DND-41 (cell line): ENCODE data around the gene EREG.

Experiments
- ATAC-seq: fragments of 200-7000 bp; cut with Tn5 transposase; 3 replicates; pipeline ENCODE4 v1.9.1; 2021; ENCODE audit warnings: low read depth; ENCODE audit not compliant: insufficient read depth
- DNase-seq: peaks from one replicate; pipeline ENCODE4 v3.0.0-alpha.2; 2020
- H2AFZ ChIP-seq: 2 replicates; pipeline ENCODE4 v1.6.0; 2012; ENCODE audit warnings: low read depth, low read length
- H3K27ac ChIP-seq: 2 replicates; pipeline ENCODE4 v1.5.1; 2012; ENCODE audit warnings: low read length, inconsistent platforms
- H3K27me3 ChIP-seq: fragments of 200-600 bp; sonication (generic); 2 replicates; pipeline ENCODE4 v1.6.0; 2012; ENCODE audit warnings: low read length, mild to moderate bottlenecking, inconsistent platforms; ENCODE audit not compliant: insufficient read depth, poor library complexity
- H3K36me3 ChIP-seq: 2 replicates; pipeline ENCODE4 v1.5.1; 2012; ENCODE audit warnings: low read length, inconsistent platforms; ENCODE audit not compliant: insufficient read depth
- H3K4me1 ChIP-seq: 2 replicates; pipeline ENCODE4 v1.5.1; 2012; ENCODE audit warnings: mild to moderate bottlenecking, low read length; ENCODE audit not compliant: insufficient read depth
- H3K4me2 ChIP-seq: 2 replicates; pipeline ENCODE4 v1.6.0; 2012; ENCODE audit warnings: mild to moderate bottlenecking, moderate library complexity, low read length, inconsistent platforms; ENCODE audit not compliant: insufficient read depth
- H3K4me3 ChIP-seq, 2 experiments: fragments of 200-600 bp in 1 of 2; shearing (Covaris generic) in 1 of 2; 2 replicates each; pipeline ENCODE4 v1.5.1; 2012 to 2016; ENCODE audit warnings: inconsistent platforms in 2 of 2, low read length in 2 of 2, mild to moderate bottlenecking in 2 of 2, low read depth in 1 of 2, moderate library complexity in 1 of 2
- H3K79me2 ChIP-seq: 2 replicates; pipeline ENCODE4 v1.6.0; 2012; ENCODE audit warnings: low read length, inconsistent platforms; ENCODE audit not compliant: insufficient read depth
- H3K9ac ChIP-seq: 2 replicates; pipeline ENCODE4 v1.6.0; 2012; ENCODE audit warnings: low read depth, mild to moderate bottlenecking, inconsistent platforms, low read length, moderate library complexity
- H3K9me3 ChIP-seq: 2 replicates; pipeline ENCODE4 v1.5.1; 2012; ENCODE audit warnings: low read length, moderate library complexity, mild to moderate bottlenecking, inconsistent platforms; ENCODE audit not compliant: insufficient read depth, severe bottlenecking
- H4K20me1 ChIP-seq: 2 replicates; pipeline ENCODE4 v1.6.0; 2012; ENCODE audit warnings: low read length; ENCODE audit not compliant: insufficient read depth
- EZH2 ChIP-seq: IDR thresholded peaks from 3 replicates; pipeline ENCODE4 v1.6.1; 2012; ENCODE audit warnings: borderline replicate concordance, low read depth, mild to moderate bottlenecking, moderate library complexity, low read length, inconsistent platforms; ENCODE audit not compliant: severe bottlenecking
- TF ChIP-seq, protein P1 (sequence below): IDR thresholded peaks from 2 replicates; pipeline ENCODE4 v1.5.1; 2012; ENCODE audit warnings: borderline replicate concordance, low read length, moderate library complexity, mild to moderate bottlenecking; ENCODE audit not compliant: poor library complexity, severe bottlenecking; ENCODE audit errors: extremely low read depth

The EREG gene

DNA sequence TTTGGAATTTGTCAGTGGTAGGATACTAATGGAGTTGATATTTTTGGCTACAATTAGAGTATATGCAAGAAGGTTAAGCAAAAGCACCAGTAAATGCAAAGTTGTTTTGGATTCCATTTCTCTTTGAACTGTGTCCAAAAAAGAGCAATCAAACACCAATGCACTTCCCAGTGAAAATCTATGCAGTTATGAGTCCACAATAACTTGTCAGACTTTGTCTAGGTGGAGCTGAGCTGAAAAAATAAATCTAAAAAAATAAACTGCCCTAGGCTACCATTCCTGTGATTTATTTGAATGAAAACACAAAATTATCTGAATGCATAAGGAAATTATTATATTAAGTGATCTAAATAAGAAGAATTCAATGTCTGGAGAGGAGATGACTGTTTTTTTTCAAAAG, 42.9 kb downstream of the EREG start:
- H3K36me3 ChIP-seq: no peaks in the 10 kb centered on the region
- H3K4me1 ChIP-seq: no peaks in the 10 kb centered on the region
- no peaks in the 10 kb centered on the region for H3K9me3 ChIP-seq
- H3K79me2 ChIP-seq: no peaks in the 10 kb centered on the region
- H2AFZ ChIP-seq: no peak overlapping the region
- no peak overlapping the region for H3K4me3 ChIP-seq
- no peak for TF ChIP-seq EZH2
- TF ChIP-seq, protein P1, sequence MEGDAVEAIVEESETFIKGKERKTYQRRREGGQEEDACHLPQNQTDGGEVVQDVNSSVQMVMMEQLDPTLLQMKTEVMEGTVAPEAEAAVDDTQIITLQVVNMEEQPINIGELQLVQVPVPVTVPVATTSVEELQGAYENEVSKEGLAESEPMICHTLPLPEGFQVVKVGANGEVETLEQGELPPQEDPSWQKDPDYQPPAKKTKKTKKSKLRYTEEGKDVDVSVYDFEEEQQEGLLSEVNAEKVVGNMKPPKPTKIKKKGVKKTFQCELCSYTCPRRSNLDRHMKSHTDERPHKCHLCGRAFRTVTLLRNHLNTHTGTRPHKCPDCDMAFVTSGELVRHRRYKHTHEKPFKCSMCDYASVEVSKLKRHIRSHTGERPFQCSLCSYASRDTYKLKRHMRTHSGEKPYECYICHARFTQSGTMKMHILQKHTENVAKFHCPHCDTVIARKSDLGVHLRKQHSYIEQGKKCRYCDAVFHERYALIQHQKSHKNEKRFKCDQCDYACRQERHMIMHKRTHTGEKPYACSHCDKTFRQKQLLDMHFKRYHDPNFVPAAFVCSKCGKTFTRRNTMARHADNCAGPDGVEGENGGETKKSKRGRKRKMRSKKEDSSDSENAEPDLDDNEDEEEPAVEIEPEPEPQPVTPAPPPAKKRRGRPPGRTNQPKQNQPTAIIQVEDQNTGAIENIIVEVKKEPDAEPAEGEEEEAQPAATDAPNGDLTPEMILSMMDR: no peak
- ATAC-seq (no peak), DNase-seq (no peak)
- no peak overlapping the region for H3K9ac ChIP-seq
- H3K4me2 ChIP-seq: no peak overlapping the region
- no peak overlapping the region for H3K27ac ChIP-seq
- H3K27me3 ChIP-seq: no peaks in the 10 kb centered on the region
- H4K20me1 ChIP-seq: no peaks in the 10 kb centered on the region

DNA sequence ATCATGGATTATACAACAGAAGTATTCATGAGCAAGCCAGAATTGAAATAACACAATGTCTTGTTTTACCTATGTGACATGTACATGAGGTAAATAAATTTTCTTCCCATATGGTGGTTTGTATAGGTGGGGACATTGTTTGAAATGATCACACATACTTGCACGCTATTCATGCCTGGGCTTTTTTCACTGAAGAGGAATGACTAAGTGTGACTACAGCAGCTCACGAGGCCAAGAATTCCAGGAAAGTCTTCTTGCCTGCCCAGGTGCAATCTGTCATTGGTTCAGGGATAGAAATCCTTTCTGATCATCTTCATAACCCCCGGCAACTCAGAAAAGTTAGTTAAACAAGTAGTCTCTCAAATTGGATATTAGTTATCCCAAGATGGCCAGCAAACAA, 43.7 kb downstream of the EREG start:
- Histone ChIP-seq H3K4me1 (no peaks in the 10 kb centered on the region), H3K9me3 (no peaks in the 10 kb centered on the region), H4K20me1 (no peaks in the 10 kb centered on the region), H3K36me3 (no peaks in the 10 kb centered on the region), H3K9ac (no peak overlapping the region), H3K27ac (no peak overlapping the region), H2AFZ (no peak overlapping the region), H3K4me2 (no peak overlapping the region), H3K27me3 (no peaks in the 10 kb centered on the region), H3K79me2 (no peaks in the 10 kb centered on the region), H3K4me3 (no peak overlapping the region)
- ATAC-seq (no peak), DNase-seq (no peak)
- no peak for TF ChIP-seq EZH2
- TF ChIP-seq, protein P1: no peak

DNA sequence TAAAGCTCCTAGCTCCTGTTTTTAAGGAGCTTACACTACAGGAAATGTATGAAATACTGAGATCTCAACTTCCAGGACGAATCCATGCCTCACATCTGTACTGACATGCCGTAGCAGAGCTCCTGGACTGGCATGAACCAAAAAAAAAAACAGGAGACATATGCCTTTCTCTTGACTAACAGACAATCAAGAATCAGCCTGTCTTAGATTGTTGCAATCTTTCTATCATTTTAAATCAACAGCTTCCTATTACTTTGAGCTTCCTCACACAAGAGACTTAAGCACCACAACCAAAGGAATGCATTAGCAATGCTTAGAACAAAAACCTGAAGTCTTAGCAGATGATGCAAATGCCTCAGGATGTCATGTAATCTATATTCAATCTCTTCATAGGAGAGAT, 45.3 kb downstream of the EREG start:
- ATAC-seq (no peak), DNase-seq (no peak)
- H3K4me2 ChIP-seq: no peak overlapping the region
- H3K9me3 ChIP-seq: no peaks in the 10 kb centered on the region
- H3K4me3 ChIP-seq: no peak overlapping the region
- H2AFZ ChIP-seq: no peak overlapping the region
- H3K9ac ChIP-seq: no peak overlapping the region
- no peak overlapping the region for H3K27ac ChIP-seq
- no peaks in the 10 kb centered on the region for H3K27me3 ChIP-seq
- no peaks in the 10 kb centered on the region for H3K79me2 ChIP-seq
- no peaks in the 10 kb centered on the region for H3K36me3 ChIP-seq
- no peaks in the 10 kb centered on the region for H4K20me1 ChIP-seq
- no peaks in the 10 kb centered on the region for H3K4me1 ChIP-seq
- no peak for TF ChIP-seq EZH2
- TF ChIP-seq, protein P1: no peak

DNA sequence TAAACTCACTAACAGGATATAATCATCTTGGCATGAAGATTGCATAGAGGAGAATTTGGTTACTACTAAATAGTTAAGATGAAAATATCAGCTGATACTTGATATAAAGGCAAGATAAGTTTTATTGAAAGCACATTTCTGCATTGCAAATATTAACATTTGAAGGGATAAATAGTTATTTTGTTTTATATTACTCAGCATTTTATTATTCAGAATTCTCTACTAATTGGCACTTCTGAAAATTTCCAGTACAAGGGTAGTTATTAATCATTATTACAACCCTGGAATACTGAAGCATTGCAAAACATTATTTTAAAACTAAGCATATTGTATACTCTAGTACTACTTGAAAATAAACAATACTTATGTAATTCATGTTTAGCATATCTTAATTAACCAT, 47.3 kb downstream of the EREG start:
- no peaks in the 10 kb centered on the region for H3K9me3 ChIP-seq
- H4K20me1 ChIP-seq: no peaks in the 10 kb centered on the region
- no peak overlapping the region for H3K27ac ChIP-seq
- no peaks in the 10 kb centered on the region for H3K27me3 ChIP-seq
- H3K4me3 ChIP-seq: no peak overlapping the region
- no peak for ATAC-seq
- H2AFZ ChIP-seq: no peak overlapping the region
- H3K79me2 ChIP-seq: no peaks in the 10 kb centered on the region
- DNase-seq: no peak
- no peak overlapping the region for H3K9ac ChIP-seq
- H3K36me3 ChIP-seq: no peaks in the 10 kb centered on the region
- TF ChIP-seq, protein P1: no peak
- no peak for TF ChIP-seq EZH2
- H3K4me1 ChIP-seq: no peaks in the 10 kb centered on the region
- H3K4me2 ChIP-seq: no peak overlapping the region
